GM18517 (cell line): Measurements from ENCODE around the gene HPCAL1.

ENCODE experiments used
- ATAC-seq: cut with Tn5 transposase; IDR thresholded peaks from one replicate; pipeline ENCODE4 v1.9.1; 2021; ENCODE audit warnings: mild to moderate bottlenecking, moderate library complexity; ENCODE audit not compliant: unreplicated experiment

Gene HPCAL1

DNA sequence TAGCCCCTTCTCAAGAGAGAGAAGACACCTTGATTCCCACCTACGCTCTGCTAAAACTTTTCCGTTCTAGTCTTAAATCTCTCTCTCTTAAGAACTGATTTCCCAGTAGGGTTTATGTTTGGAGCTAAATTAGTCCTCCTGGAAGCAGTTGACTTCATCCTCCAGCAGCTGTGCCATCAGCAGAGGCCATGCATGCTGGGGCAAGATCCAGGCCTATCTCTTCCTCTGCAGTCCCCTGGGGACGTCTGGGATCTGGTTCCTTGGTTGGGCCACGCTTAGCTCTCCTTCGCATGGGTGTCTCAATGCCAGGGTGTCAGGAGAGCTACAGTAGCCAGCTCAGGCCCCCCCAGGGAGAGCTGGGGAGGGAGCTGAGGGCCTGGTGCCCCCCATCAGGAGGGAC, 49.7 kb downstream of the HPCAL1 start:
- ATAC-seq = no peak

DNA sequence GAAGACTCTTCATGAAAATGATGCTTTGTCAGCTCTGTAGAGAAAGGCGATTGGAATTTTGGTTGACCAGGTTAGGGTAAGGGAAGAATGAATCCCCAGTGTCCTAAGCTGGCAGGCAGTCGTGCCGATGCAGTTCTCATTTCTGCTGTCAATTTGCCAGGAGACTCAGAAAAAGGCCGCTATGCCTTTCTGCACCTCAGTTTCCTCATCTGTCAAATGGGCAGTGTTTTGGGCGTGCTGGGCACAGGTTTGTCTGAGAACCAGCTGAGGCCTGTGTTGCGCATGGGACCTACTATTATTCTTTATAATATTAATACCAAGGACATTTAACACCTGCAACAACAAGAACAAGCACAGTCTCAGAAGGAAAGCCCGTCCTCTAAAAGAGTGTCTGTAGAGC, 50.3 kb downstream of the HPCAL1 start:
- no peak for ATAC-seq

DNA sequence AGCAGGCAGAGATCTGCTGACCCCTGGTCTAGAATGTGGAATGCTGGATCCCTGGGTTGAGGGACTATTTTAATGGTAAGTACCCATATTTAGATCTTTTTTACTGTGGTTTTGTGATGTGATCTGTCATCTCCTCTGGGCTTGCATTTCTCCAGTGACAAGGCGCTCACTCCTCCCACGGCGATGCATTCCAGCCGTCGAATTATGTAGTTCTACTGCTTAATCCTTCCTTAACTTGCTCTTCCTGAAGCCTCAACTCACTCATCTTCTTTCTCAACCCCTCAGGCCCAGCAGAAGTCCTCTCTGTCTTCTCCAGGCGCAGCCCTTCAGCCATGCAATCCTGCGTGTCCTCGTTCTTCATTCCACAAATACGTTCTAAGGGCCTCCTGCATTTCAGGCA, 51.2 kb downstream of the HPCAL1 start:
- no peak for ATAC-seq

DNA sequence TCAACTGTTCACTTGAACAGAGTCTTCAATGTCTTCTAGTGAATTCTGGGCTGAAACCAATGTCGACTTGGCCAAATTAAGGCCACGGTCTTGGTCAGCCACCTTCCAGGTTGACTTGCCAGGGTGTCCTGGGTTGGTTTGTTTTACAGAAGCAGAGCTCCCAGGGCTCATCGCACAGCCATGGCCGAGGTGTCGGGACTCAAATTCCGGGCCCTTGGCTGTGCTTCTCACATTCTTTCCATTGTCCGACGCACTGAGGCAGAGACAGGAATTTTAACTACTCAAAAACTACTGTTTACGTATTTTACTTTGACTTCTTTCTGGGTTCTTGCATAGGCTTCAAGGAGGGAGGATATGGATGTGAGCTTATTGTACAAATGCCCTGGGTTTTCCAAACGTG, 51.7 kb downstream of the HPCAL1 start:
- ATAC-seq = no peak

DNA sequence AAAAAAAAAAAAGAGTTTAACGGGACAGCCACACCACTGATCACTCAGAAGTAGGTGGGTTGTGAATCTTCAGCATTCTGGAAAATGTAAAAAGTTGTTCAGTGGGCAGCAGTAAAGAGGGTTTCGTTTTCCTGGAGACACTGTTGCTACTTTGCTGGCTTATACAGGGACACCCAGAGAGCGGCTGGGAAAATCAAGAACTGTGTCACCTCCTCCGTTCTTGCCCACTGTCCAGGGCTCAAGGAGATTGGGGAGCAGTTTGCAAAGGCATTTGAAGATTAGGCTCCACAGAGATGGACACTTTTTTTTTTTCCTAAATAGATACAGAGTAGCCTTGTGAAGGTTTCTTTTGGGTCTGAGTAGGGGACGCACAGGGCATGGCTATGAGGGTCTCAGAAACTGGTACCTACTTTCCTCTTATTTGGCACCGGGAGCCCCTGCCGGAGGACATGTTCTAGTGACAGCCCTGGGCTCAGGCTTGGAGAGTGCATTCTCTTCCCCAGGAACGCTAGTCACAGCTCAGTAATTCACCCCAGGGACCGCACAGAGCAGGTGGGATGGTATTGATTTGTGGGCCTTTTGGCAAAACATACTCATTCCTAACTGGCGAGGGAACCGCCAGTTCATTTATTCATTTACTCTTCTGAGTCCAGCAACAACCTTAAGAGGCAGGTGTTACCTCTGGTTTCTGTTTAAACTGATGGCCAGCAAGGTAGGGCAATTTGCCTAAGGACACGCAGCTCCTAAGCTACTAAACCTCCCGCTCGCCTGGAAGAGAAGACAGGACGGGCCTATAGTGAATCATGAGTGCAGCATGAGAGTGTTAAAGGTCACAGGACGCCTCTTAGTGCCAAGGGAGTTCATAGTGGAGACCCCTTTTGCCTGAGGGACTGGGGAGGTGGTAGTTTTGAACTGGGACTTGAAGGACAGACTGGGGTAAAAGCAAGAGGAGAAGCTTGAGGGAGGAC, 53.1 kb downstream of the HPCAL1 start:
- ATAC-seq = no peak

GRCh38 chr2:10356439-10356811, 53.7 kb downstream of the HPCAL1 start:
- ATAC-seq = no peak

DNA sequence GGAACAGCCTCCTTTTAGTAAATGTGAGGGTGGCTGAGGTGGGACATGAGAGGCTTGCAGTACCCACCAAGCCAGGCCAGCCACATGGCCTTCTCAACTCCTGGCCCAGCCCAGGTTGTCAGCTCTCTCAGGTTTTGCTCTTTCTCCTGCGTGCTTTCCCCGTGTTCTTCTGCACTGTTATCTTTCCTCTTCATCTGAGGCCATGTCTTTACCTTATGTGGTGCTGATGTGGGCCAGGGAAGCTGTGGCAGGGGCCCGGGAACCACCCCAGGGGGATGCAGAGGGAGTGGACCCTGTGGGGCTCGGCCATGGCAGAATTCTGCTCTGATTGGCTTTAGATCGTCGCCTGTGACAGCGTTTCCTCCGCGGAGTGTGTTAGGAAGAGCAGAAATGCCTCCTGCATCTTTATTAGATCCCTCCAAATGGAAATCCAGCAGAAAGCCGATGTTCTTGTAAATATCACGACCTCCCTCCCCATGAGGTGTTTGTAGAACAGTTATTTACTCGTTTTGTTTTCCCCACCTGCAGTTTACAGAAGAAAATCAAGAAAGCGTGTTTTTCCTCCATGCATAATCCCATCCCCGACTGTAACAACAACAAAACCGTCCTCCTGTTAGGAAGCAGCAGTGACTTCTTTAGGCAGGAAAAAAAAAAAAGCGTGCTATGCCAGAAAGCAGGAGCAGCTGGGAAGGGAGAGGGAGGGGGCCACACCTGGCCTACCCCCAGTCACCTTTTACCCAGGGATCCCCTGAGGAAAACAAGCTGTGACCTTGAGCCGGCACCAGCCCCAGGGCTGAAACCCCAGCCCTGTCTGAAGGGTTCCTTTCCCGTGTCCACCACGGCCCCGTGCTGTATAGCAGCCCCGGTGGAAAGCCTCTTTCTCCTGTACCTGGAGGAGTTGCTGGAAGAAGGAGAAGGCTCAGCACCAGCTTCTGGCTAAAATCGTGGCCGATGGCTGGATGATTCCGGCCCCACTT, 54.8 kb downstream of the HPCAL1 start:
- ATAC-seq = no peak

DNA sequence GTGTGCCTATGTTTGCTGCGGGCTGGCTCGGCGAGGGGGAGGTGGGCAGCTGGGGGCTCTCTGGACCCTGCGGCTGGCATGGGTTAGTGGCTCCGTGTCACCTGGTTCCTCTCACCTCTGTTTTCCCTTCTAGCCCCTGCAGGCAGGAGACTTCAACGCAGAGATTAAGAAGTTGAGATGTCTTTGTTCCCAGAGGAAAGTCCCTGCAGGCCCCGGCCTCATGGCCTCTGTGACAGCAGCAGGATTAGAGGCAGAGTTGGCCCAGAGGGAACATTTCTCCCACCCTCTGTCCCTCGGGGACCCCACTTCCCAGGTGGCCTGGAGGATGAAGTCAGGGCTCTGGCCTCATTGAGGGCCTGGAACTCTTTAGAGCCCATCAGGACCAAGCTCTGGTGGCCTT, 56.5 kb downstream of the HPCAL1 start:
- no peak for ATAC-seq

DNA sequence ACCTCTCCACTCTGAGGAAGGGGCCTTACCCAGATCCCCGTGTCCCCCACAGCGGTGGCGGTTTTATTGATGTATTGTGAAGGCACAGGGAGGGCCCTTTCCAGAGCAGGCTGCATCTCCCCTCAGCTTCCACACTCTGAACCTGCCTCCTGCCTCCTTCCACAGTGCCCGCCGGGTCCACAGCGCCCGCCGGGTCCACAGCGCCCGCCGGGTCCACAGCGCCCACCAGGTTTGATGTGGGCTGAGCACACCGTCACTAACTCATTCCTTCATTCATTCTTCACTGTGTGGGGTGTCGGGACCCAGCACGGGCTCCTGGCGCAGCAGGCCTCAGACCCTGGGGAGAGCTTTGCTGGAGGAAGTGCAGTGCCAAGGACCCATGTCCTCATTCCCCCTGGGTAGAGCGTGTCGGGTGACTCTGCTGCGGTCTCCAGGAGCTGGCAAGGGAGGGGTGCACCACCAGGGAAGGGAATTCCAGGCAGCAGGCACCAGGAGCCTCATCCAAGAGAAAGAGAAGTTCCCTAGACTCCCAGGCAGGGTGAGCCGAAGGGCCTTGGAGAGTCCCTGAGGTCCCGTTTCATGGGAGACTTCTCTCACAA, 57.1 kb downstream of the HPCAL1 start:
- no peak for ATAC-seq

GRCh38 chr2:10360460-10360849, 57.8 kb downstream of the HPCAL1 start:
- ATAC-seq = no peak

- no peak for ATAC-seq
Observed at GRCh38 chr2:10360850-10361588, 58.3 kb downstream of the HPCAL1 start.

DNA sequence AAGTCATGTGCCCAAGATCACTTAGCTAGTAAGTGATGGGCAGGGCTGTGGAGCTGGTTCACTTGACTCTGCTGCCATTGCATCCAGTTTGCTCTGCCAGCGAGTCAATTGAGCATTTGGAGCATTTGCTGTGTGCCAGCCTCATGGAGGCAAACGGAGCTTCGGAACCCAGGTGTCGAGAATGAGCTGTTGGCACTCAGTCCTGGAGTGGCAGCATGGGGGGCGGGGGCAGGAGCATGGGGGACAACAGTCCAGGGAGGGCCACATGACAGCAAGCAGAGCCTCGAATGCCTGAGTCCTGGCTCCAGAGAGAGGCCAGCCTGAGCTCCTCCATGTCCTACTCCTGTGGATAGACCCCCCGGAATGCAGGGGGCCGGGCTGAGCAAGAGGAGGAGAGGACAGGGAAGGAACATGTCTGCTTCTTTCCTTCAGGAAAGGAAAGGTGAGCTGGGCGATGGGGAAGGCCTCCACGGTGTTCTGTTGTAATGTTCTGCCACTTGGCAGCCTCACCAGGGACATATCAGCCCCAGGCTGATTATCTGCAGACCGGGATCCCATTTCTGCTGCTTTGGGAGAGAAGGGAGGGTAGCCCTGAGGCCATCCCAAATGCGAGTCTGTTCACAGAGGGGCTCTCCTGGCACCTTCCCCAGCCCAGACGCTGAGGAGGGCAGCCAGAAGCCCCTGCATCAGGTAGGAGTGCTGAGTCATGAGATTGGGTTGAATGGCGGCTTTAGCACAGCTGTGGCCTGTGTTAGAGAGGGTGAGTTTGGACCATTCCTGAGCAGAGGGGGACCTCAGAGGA, 59.6 kb downstream of the HPCAL1 start:
- ATAC-seq = no peak

- no peak for ATAC-seq
Observed at GRCh38 chr2:10362898-10363454, 60.3 kb downstream of the HPCAL1 start.

DNA sequence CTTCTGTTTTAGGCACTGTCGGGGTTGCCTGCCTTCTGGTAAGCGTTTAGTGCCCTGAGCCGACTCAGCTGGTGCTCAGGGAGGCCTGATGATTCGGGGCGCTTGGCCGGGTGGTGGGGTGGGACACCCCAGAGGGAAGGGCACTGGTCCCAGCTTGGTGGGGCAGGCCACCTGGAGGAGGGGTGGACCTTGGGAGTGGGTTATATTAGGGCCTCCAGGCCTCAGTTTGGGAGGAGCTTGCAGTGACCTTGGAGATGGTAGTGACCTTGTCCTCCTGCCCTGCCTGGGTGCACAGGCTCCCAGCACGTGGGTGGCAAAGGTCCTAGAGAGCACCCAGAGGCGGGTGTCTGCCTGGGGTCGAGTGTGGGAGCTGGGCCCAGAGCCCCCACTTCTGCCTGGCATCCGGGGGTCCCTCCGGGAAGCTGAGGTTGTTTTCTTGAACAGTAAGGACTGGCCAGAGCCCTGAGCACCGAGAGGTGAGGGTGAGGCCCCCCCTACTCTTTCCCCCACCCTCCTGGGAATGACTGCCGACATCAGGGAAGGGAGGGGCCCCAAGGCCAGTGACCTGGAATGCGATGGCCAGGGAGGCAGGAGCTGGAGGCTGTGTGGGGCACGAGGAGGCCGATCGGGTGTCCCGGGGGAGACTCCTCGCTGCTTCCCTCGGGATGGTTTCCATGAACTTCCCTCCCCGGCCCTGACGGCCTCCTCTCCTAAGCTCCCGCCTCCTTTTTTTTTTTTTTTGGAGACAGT, 61.3 kb downstream of the HPCAL1 start:
- ATAC-seq = no peak

DNA sequence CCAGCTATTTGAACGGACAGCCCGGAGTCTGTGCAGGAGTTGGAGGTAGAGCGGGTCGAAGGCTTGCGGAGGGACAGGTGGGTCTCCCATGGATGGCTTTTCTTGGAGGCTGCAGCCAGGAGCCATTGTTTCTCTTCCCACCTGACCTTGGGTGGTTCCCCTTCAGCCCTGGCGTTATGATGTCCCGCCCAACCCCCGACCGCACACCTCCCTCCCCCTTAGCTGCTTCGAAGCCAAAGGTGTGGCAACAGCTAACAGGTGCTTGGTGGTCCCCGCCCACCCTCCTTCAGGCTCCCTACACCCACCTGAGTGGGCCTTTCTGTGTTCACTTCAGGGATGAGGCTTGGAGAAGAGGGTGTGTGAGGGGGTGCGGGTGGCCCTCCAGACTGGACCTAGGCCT, 62.7 kb downstream of the HPCAL1 start:
- no peak for ATAC-seq

- no peak for ATAC-seq
Observed at GRCh38 chr2:10366601-10367270, 64.0 kb downstream of the HPCAL1 start.

- no peak for ATAC-seq
Observed at GRCh38 chr2:10367472-10368439, 65.1 kb downstream of the HPCAL1 start.
